ENCODE data around the gene ORMDL3.
A peak's percentile ranks its signal among the peaks of the same experiment; 100 is the strongest.

The ORMDL3 gene

GRCh38 chr17:39927101-39927928, at the start of gene ORMDL3, which contains the start of gene LRRC3C:
Gene ORMDL3, minus strand, starts transcription at chr17:39927601. Its CDS starts 3,398 bp downstream, at chr17:39924203.
Gene LRRC3C, plus strand, starts transcription at chr17:39927732. Its CDS starts 13,792 bp downstream, at chr17:39941524.
- peak; percentile 76 to 97 for DNase-seq (ENCODE audit: low read depth in 1 of 2, low spot score in 1 of 2)
- TF ChIP-seq JUND (IDR thresholded peaks at IDR 0.05; ENCODE audit: low read depth) = no peak
- in situ Hi-C loops (cut with HindIII; ENCODE audit: low pct_unique_long_range_greater_than_20kb, low sequenced_read_pairs) = no loop called here

- no peak for TF ChIP-seq JUND (IDR thresholded peaks at IDR 0.05; ENCODE audit: low read depth)
- no peak for DNase-seq (ENCODE audit: low read depth in 1 of 2, low spot score in 1 of 2)
- in situ Hi-C loops (cut with HindIII; ENCODE audit: low pct_unique_long_range_greater_than_20kb, low sequenced_read_pairs) = no loop called here
Observed at GRCh38 chr17:39975801-39976200, 48.4 kb upstream of the ORMDL3 start.

- in situ Hi-C loops (cut with HindIII; ENCODE audit: low pct_unique_long_range_greater_than_20kb, low sequenced_read_pairs) = no loop called here
- DNase-seq (ENCODE audit: low read depth in 1 of 2, low spot score in 1 of 2) = no peak
- TF ChIP-seq JUND (IDR thresholded peaks at IDR 0.05; ENCODE audit: low read depth) = no peak
Observed at GRCh38 chr17:39974433-39974832, 47.0 kb upstream of the ORMDL3 start.

GRCh38 chr17:39973496-39973895, 46.1 kb upstream of the ORMDL3 start:
- in situ Hi-C loops (cut with HindIII; ENCODE audit: low pct_unique_long_range_greater_than_20kb, low sequenced_read_pairs) = no loop called here
- no peak for TF ChIP-seq JUND (IDR thresholded peaks at IDR 0.05; ENCODE audit: low read depth)
- DNase-seq (ENCODE audit: low read depth in 1 of 2, low spot score in 1 of 2) = no peak

GRCh38 chr17:39972271-39972670, 44.9 kb upstream of the ORMDL3 start:
- DNase-seq (ENCODE audit: low read depth in 1 of 2, low spot score in 1 of 2) = no peak
- no peak for TF ChIP-seq JUND (IDR thresholded peaks at IDR 0.05; ENCODE audit: low read depth)
- in situ Hi-C loops (cut with HindIII; ENCODE audit: low pct_unique_long_range_greater_than_20kb, low sequenced_read_pairs) = no loop called here

GRCh38 chr17:39971076-39971603, 43.7 kb upstream of the ORMDL3 start:
- in situ Hi-C loops (cut with HindIII; ENCODE audit: low pct_unique_long_range_greater_than_20kb, low sequenced_read_pairs) = no loop called here
- TF ChIP-seq JUND (IDR thresholded peaks at IDR 0.05; ENCODE audit: low read depth) = no peak
- DNase-seq (ENCODE audit: low read depth in 1 of 2, low spot score in 1 of 2) = no peak

GRCh38 chr17:39970157-39970692, 42.8 kb upstream of the ORMDL3 start:
- DNase-seq (ENCODE audit: low read depth in 1 of 2, low spot score in 1 of 2) = no peak
- in situ Hi-C loops (cut with HindIII; ENCODE audit: low pct_unique_long_range_greater_than_20kb, low sequenced_read_pairs) = no loop called here
- TF ChIP-seq JUND (IDR thresholded peaks at IDR 0.05; ENCODE audit: low read depth) = no peak

- in situ Hi-C loops (cut with HindIII; ENCODE audit: low pct_unique_long_range_greater_than_20kb, low sequenced_read_pairs) = no loop called here
- DNase-seq (ENCODE audit: low read depth in 1 of 2, low spot score in 1 of 2) = no peak
- no peak for TF ChIP-seq JUND (IDR thresholded peaks at IDR 0.05; ENCODE audit: low read depth)
Observed at GRCh38 chr17:39969375-39969774, 42.0 kb upstream of the ORMDL3 start.

- in situ Hi-C loops (cut with HindIII; ENCODE audit: low pct_unique_long_range_greater_than_20kb, low sequenced_read_pairs) = no loop called here
- TF ChIP-seq JUND (IDR thresholded peaks at IDR 0.05; ENCODE audit: low read depth) = no peak
- no peak for DNase-seq (ENCODE audit: low read depth in 1 of 2, low spot score in 1 of 2)
Observed at GRCh38 chr17:39968761-39969160, 41.4 kb upstream of the ORMDL3 start.

GRCh38 chr17:39966771-39967170, 39.4 kb upstream of the ORMDL3 start:
- in situ Hi-C loops (cut with HindIII; ENCODE audit: low pct_unique_long_range_greater_than_20kb, low sequenced_read_pairs) = no loop called here
- no peak for TF ChIP-seq JUND (IDR thresholded peaks at IDR 0.05; ENCODE audit: low read depth)
- no peak for DNase-seq (ENCODE audit: low read depth in 1 of 2, low spot score in 1 of 2)

- DNase-seq (ENCODE audit: low read depth in 1 of 2, low spot score in 1 of 2) = no peak
- TF ChIP-seq JUND (IDR thresholded peaks at IDR 0.05; ENCODE audit: low read depth) = no peak
- in situ Hi-C loops (cut with HindIII; ENCODE audit: low pct_unique_long_range_greater_than_20kb, low sequenced_read_pairs) = no loop called here
Observed at GRCh38 chr17:39965017-39965699, 37.8 kb upstream of the ORMDL3 start.

- TF ChIP-seq JUND (IDR thresholded peaks at IDR 0.05; ENCODE audit: low read depth) = no peak
- DNase-seq (ENCODE audit: low read depth in 1 of 2, low spot score in 1 of 2) = no peak
- in situ Hi-C loops (cut with HindIII; ENCODE audit: low pct_unique_long_range_greater_than_20kb, low sequenced_read_pairs) = no loop called here
Observed at GRCh38 chr17:39963829-39964228, 36.4 kb upstream of the ORMDL3 start.

All from T47D (cell line).